ENCODE results near the gene ATG12. TPM values are rescaled to one million over a fixed set of nuclear protein-coding genes. Genes with fewer than 3 reads are reported as not detected.

ATG12 gene
- total RNA-seq, 1 experiment from 2014 or later = 39.9 TPM

GRCh38 chr5:115858396-115858795 lies 17.0 kb upstream of the ATG12 start (continued):
- TF ChIP-seq ZNF512 (CRISPR knock-in tag; IDR thresholded peaks at IDR 0.05; ENCODE audit: borderline replicate concordance) = no peak

- Mint-ChIP-seq H3K36me3 (peaks cover 14% of the 10 kb centered on the region), H3K27ac (peak overlapping the region; percentile 71), H3K9me3 (peaks cover 14% of the 10 kb centered on the region), H3K27me3 (ENCODE audit: low read depth) (no peaks in the 10 kb centered on the region; the same call in 1 of the 2 replicates), H3K4me1 (peaks cover 39% of the 10 kb centered on the region), H3K4me3 (peak overlapping the region; percentile 24; the same call in 1 of the 2 replicates)
- TF ChIP-seq ATF3 (CRISPR knock-in tag; conservative IDR thresholded peaks at IDR 0.05) (no peak), EMX1 (CRISPR knock-in tag; IDR thresholded peaks at IDR 0.05) (no peak), ZNF121 (CRISPR knock-in tag; IDR thresholded peaks at IDR 0.05) (no peak)
- ATAC-seq (peak; percentile 80), DNase-seq (ENCODE audit: low spot score) (no peak)
- CTCF ChIA-PET = no interaction called here
- POLR2A ChIA-PET = no interaction called here
Observed at GRCh38 chr5:115857626-115858349, 16.4 kb upstream of the ATG12 start.

DNA sequence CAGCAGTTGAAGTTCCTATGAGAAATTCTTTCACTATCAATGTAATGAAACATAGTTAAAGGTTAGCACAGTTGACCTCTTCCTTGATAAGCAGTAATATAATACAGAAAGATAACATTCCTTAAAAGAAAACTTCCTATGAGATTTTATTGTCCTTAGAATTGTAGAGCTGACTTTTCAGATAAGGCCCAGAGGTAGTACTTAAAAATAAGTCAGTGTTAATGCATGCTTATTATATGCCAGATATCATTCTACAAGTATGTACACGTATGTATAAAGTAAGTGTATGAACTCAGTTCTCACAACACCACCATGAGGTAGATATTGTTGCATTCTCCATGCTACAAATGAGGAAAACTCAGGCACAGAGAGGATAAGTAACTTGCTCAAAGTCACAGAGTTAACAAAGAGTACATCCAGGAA lies 15.7 kb upstream of the ATG12 start:
- no peak for ATAC-seq
- no peak overlapping the region for H3K27ac Mint-ChIP-seq
- peaks cover 14% of the 10 kb centered on the region for H3K36me3 Mint-ChIP-seq
- no peak overlapping the region for H3K4me3 Mint-ChIP-seq
- CTCF ChIA-PET = no interaction called here
- TF ChIP-seq NR3C1 (CRISPR knock-in tag; conservative IDR thresholded peaks at IDR 0.05; ENCODE audit: low read depth) (no peak), OVOL2 (CRISPR knock-in tag; IDR thresholded peaks at IDR 0.05; ENCODE audit: borderline replicate concordance) (no peak), ZNF219 (CRISPR knock-in tag; IDR thresholded peaks at IDR 0.05; ENCODE audit: borderline replicate concordance) (no peak), FOXK1 (CRISPR knock-in tag; IDR thresholded peaks at IDR 0.05) (no peak), ZNF425 (CRISPR knock-in tag; conservative IDR thresholded peaks at IDR 0.05) (no peak), ZNF263 (CRISPR knock-in tag; IDR thresholded peaks at IDR 0.05; ENCODE audit: low read depth) (no peak), MAX (CRISPR knock-in tag; IDR thresholded peaks at IDR 0.05) (no peak), RORB (CRISPR knock-in tag; IDR thresholded peaks at IDR 0.05) (no peak), CBFB (CRISPR knock-in tag; IDR thresholded peaks at IDR 0.05; ENCODE audit: low read depth) (no peak), TCF7 (CRISPR knock-in tag; IDR thresholded peaks at IDR 0.05; ENCODE audit: low read depth) (no peak), NR2C2 (CRISPR knock-in tag; IDR thresholded peaks at IDR 0.05) (no peak), PREB (CRISPR knock-in tag; IDR thresholded peaks at IDR 0.05; ENCODE audit: borderline replicate concordance) (no peak)
- TF ChIP-seq, protein P1, sequence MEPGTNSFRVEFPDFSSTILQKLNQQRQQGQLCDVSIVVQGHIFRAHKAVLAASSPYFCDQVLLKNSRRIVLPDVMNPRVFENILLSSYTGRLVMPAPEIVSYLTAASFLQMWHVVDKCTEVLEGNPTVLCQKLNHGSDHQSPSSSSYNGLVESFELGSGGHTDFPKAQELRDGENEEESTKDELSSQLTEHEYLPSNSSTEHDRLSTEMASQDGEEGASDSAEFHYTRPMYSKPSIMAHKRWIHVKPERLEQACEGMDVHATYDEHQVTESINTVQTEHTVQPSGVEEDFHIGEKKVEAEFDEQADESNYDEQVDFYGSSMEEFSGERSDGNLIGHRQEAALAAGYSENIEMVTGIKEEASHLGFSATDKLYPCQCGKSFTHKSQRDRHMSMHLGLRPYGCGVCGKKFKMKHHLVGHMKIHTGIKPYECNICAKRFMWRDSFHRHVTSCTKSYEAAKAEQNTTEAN (CRISPR knock-in tag; IDR thresholded peaks at IDR 0.05) = no peak
- H3K4me1 Mint-ChIP-seq = peaks cover 39% of the 10 kb centered on the region
- no peaks in the 10 kb centered on the region; the same call in 1 of the 2 replicates for H3K27me3 Mint-ChIP-seq (ENCODE audit: low read depth)
- peaks cover 15% of the 10 kb centered on the region for H3K9me3 Mint-ChIP-seq
- POLR2A ChIA-PET = no interaction called here
- DNase-seq (ENCODE audit: low spot score) = no peak

Data from WTC11 (cell line).